Adipose tissue (tissue), 3 donors: ENCODE data around the gene RDX. TPM values are rescaled to one million over a fixed set of nuclear protein-coding genes. Genes with fewer than 3 reads are reported as not detected.
"Not testable (repeated sequence)": the region's sequence is repeated elsewhere in the genome, so short reads cannot be mapped to it uniquely, and the experiment has no call there.

ENCODE experiments used
- H3K27ac ChIP-seq: one replicate; pipeline ENCODE4 v1.5.1; 2013; ENCODE audit warnings: low read depth, low read length
- WGBS, 3 donors: extraction: QIAGEN DNeasy Blood & Tissue Kit; methylation state at CpG; one replicate each; pipeline ENCODE4 v1.1.7; 2013; 5-methylcytosine and 5-hydroxymethylcytosine counted together
- polyA plus RNA-seq, 3 donors: library from polyadenylated mRNA; stranded (reverse); fragments of 200-250 nt; gene quantifications; one replicate each; pipeline ENCODE4 v1.2.3, GENCODE V29; 2013
- donor health status: healthy with polysubstance abuse.
- donor health status: Bipolar disorder and iron deficiency.
- donor health status: healthy.

The RDX gene
- polyA plus RNA-seq, 3 donors, result 17.7 to 36.8 (median 36.6) TPM

DNA sequence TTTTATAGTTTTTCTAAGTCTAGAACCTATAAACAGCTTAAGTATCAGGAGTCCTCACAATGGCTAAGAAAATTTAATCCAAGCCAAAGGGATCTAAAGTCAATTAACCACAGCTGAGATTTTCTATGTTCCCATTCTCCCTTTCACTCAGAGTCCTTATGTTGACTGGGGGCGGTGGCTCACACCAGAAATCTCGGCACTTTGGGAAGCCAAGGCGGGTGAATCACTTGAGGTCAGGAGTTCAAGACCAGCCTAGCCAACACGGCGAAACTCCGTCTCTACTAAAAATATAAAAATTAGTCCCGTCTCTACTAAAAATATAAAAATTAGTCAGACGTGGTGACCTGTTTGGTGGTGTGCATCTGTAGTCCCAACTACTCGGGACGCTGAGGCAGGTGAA is 6.9 kb downstream of the RDX start:
- 82 to 90% (median 89%) methylated on average over 10 of the region's 10 CpGs for WGBS, 3 donors
- H3K27ac ChIP-seq, result no peak overlapping the region

DNA sequence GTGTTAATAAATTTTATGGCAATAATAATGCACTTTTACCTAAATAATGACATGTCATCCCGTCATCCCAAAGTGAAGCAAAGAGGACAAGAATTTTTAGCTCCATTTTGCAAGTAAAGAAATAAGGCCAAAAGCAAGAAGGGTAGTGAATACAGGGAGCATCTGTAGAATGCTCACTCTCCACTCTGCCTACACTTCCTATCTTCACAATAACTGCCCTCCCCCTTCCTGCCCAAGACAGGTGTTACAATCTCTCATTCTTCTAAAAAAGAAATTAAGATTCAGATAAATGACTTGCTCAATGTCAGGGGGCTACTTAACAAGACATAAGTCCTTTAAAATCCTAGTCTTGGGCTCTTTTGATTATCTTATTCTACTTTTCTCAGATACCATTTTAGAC is 8.9 kb downstream of the RDX start:
- WGBS, 3 donors, result 79 to 91% (median 87%) methylated on average over 1 of the region's 1 CpG
- H3K27ac ChIP-seq, result no peak overlapping the region

DNA sequence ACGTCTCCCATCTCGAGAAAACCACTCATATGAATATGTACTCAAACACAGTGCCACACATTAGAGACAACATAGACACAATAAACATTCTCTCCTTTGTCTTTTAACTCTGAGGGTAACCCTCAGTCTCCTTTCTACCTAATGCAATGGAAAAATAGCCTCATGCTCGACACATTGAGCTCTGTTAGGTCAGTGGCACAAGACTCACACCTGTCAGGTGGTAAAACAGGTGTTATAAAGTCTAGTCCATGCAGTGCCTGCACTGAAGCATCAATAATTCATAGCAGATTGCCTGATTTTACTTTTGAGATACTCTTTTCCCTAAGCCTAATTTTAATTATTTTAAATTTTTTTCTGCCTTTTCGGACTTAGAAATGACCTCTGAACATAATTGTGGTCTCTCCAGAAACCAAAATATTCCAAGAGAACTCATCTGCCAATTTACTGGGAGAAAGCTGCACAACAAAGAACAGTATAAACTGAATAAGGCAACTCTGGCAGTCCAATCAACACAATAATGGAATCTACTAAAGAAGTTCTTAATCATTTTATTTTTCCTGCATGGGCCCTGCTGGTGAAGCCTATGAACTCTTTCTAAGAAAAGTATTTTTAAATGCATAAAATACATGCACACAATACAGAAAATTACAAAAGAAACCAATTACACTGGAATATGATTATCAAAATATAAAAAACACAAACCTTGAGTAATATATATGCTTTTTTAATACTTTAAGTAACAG is 9.9 kb downstream of the RDX start:
- WGBS, 3 donors, result 50 to 79% (median 71%) methylated on average over 4 of the region's 4 CpGs
- no peak overlapping the region for H3K27ac ChIP-seq

DNA sequence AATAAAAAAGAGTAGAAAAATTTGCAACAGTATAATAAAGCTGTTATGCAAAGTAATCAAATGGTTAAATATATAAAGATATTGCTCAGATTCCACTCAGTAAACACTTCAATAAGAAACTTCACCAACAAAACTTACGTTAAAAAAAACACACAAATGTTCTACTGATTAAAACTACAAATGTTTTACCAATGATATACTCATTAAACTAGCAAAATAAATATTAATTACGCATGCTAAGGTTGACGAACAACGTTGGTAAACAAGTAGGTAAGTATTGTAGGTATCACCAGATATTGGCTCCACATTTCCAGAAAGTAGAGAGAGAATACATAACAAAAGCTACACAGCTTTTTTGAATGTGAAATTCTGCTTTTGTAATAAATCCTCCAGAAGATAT is 12.6 kb downstream of the RDX start:
- WGBS, 3 donors, result 30 to 88% (median 84%) methylated on average over 4 of the region's 4 CpGs
- H3K27ac ChIP-seq, result no peak overlapping the region

DNA sequence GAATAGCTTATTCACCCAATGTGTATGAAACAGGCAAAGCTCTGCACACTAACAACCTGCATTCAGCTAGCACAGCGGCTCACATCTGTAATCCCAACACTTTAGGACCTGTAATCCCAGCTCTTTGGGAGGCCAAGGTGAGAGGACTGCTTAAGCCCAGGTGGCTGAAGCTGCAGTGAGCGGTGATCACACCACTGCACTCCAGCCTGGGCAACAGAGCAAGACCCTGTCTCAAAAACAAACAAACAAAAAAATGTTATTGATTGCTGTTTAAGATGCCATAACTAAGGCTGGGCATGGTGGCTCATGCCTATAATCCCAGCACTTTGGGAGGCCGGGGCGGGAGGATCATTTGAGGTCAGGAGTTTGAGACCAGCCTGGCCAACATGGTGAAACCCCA is 15.8 kb downstream of the RDX start:
- 99 to 100% (median 100%) methylated on average over 4 of the region's 4 CpGs for WGBS, 3 donors
- H3K27ac ChIP-seq, result not testable (repeated sequence)

DNA sequence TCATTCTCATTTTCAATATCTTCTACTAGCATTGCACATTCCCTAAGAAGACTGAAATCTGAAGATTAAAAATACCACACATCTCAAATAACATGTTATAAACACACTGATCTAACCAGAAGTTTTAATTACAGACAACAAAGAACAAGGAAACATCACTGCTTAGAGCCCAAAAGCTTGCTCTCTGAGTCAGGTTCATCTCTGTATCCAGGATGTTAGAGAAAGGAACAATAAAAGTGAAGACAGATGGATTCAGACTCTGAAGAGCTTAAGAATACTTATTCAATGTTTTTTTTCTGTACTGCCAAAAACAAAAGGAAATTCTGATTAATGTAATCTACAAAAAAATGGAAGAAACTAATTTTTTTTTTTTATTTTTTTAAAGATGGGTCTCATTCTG is 16.5 kb downstream of the RDX start:
- H3K27ac ChIP-seq, result no peak overlapping the region

DNA sequence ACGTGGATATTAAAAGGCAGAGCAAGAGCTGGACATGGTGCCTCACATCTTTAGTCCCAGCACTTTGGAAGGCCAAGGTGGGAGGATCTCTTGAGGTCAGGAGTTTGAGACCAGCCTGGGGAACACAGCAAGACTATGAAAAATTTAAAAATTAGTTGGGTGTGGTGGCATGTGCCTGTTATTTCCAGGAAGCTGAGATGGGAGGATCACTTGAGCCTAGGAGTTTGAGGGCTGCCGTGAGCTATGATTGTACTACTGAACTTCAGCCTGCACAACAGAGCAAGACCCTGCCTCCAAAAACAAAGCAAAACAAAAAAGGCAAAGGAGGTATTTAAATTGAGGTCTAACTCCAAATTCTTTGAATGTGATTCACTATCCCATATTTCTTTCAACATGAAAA is 23.5 kb downstream of the RDX start:
- H3K27ac ChIP-seq, result no peak overlapping the region
- 86 to 91% (median 90%) methylated on average over 2 of the region's 2 CpGs for WGBS, 3 donors

DNA sequence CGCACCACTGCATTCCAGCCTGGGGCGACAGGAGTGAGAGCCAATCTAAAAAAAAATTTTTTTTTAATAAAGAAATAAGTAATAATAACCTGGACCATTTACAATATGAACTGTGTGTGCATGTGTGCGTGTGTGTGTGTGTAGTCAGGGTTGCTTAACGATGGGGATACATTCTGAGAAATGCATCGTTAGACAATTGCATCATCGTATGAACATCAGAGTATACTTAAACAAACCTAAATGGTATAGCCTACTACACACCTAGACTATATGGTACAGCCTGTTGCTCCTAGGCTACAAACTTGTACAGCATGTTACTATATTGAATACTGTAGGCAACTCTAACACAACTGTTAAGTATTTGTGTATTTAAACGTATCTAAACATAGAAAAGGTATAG is 26.4 kb downstream of the RDX start:
- no peak overlapping the region for H3K27ac ChIP-seq
- 92 to 96% (median 93%) methylated on average over 7 of the region's 7 CpGs for WGBS, 3 donors

DNA sequence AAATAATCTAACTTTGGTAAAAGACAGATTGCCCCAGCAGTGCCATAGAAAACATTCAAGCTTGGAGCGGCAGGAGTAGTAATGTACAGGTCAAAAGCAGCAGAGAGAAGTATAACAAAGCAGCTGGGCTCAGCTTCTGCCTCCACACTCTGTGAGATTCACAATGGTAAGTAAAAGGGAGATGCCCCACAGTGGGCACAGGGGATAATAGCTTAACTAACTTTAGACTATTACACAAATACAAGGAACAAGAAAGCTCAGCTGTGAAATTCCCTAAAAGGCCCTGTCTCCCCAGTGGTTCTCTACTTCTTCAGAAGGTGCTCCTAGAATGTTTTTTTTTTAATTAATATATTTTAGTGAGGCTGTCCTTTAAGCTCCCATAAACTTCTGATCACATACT is 28.0 kb downstream of the RDX start:
- 94 to 100% (median 100%) methylated on average over 1 of the region's 1 CpG for WGBS, 3 donors
- no peak overlapping the region for H3K27ac ChIP-seq

DNA sequence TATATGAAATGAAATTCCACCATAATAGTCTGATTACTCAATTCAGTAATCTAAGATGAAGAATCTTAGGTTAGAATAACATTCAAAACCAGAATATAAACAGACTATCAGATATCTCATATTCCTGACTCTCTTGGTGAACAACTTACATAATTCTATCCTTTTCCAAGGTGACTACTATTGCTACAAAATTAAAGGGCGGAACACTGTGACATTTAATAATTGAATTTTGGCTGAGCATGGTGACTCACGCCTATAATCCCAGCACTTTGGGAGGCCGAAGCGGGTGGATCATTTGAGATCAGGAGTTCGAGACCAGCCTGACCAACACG is 34.4 kb downstream of the RDX start:
- H3K27ac ChIP-seq, result no peak overlapping the region
- WGBS, 3 donors, result 97 to 98% (median 97%) methylated on average over 6 of the region's 6 CpGs

DNA sequence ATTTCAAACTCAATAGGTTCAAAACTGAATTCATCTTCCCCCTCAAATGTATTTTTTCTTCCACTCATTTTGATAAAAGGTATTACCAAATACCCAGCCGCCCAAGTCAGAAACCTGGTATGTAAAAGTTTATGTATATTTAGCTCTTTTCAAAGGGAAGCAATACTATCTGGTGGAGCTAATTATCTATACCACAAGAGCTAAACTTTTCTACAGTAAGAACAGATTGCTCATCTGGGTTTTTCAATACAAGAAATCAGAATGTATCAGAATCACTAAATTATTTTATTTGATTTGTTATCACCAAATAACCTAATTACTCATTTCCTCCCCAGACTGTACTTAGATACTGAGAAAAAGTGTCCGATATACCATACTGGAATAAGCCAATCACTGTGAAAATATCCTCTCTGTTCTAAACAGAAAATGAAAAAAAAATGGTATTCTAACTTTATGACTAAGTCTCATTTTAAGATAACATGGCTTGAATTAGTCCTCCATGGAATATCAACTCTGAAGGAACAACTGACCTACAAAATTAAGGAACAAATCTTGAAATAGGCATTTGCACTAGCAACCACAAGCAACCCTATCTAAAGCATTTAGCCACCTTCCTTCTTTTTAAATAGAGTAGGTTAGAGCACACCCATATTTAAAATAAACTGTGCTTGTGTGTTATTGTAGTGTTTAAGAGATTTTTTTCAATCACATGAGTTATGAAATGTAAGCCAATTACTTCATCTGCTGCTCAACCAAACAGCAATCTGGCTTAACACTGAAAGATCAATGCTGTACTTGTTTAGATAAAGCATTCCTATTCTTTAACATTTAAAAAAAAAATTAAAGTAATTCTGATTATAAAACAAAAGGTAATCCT is 35.0 kb downstream of the RDX start:
- no peak overlapping the region for H3K27ac ChIP-seq
- WGBS, 3 donors, result 95 to 99% (median 98%) methylated on average over 2 of the region's 2 CpGs

DNA sequence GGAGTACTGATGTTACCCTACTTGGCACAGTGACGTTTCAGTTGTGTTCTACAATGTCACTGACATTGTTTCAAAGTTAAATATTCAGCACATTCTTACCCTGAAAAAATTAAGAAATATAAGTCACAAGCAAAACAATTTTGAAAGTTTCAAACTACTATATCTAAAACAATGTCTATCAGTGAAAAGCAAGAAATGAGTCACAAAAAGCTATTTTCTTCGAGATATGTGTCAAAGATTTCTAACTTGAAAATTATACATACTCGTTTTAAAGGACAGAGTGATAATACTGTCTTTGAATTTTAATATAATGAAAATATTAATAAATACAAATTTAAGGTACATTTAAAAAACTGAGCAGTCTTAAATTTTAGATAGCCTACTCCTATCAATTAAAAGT is 42.9 kb downstream of the RDX start:
- 71 to 84% (median 82%) methylated on average over 3 of the region's 3 CpGs for WGBS, 3 donors
- H3K27ac ChIP-seq, result no peak overlapping the region

DNA sequence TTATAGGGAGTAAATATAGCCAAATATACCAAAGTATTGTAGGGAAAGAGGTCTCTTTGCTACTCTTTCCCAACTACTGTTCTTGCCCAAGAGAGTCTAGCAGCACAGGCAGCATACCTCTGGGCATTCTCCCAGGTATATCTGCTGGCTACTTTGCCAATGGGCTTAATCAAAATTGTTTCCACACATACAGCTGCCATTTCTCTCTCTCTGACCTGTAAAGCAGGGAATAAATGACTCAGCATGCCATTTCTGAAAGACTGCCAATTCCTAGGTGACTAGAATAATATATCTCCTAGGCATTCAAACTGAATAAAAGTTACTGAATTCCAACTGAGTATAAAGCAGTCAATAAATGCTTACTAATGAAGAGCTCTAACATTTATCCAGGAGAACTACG is 44.6 kb downstream of the RDX start:
- WGBS, 3 donors, result 14 to 57% (median 41%) methylated on average over 1 of the region's 1 CpG
- no peak overlapping the region for H3K27ac ChIP-seq

DNA sequence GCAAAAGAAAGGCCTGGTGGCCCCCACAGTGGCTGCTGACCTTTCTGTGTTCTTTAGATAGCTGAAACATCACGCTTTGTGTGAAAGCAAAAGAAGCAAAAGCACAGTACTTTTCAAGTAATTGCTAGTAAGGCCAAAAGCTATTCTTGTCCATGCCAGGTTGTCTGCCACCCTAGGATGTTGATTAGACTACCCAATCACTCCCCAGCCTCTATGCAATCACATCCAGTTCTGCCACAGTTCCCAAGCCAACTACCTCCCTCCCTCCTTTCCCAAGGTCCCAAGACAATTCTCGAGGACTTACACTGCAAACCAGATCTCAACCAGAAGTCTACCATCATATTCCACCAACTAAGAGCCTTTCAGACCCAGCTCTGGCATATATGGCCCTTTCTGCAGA is 46.2 kb downstream of the RDX start:
- 61 to 85% (median 84%) methylated on average over 2 of the region's 2 CpGs for WGBS, 3 donors

DNA sequence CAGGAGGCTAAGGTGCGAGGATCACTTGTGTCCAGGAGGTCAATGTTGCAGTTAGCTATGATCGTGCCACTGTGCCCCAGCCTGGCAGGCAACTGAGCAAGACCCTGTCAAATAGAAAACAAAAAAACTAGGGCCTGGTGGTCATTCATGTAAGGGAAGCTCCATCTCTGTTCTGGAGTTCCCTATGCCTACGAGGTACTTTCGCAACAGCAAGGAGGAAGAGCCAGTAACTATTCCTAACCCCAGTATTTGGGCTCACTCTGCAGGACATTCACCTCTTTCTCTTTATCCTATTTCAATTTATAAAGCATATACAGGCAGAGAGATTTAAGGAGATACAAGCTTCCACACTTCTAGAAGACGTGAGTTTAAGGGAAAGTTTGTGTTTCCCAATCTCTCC is 46.6 kb downstream of the RDX start:
- 84 to 92% (median 87%) methylated on average over 5 of the region's 5 CpGs for WGBS, 3 donors
- H3K27ac ChIP-seq, result no peak overlapping the region

More for the DNA sequence above, 46.2 kb downstream of the RDX start:
- H3K27ac ChIP-seq, result no peak overlapping the region

DNA sequence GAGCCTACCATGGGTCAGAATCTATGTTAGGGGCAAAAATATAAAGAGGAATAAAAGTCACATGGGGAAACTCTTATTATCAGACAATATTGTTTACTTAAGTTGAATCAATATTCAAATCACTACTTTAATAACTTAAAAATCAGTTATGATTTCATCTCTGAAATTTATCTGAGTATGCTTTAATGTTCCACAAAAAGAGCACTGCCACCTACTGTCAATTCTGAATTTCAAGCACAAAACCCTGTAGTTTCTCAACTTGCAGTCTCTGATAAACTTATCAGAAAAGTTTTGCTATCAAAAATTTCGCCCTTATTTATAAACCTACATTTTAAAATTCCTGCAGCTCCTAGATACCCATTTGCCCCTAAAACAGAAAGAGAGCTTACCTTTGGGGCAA is 47.3 kb downstream of the RDX start:
- no peak overlapping the region for H3K27ac ChIP-seq
- WGBS, 3 donors, result 46 to 89% (median 86%) methylated on average over 1 of the region's 1 CpG

DNA sequence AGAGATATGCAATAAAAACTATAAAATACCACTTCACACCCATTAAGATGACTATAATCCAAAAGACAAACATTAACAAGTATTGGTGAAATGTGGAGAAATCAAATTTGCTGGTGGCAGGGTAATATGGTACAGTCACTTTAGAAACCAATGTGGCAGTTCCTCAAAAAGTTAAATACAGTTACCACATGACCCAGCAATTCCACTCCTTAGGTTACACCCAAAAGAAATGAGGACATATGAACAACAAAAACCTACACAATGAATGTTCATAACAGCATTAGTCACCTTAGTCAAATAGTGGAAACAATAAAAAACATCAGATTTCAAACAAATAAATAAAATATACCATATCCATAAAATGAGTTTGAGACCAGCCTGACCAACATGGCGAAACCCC is 52.6 kb downstream of the RDX start:
- no peak overlapping the region for H3K27ac ChIP-seq
- 92 to 100% (median 98%) methylated on average over 1 of the region's 1 CpG for WGBS, 3 donors

DNA sequence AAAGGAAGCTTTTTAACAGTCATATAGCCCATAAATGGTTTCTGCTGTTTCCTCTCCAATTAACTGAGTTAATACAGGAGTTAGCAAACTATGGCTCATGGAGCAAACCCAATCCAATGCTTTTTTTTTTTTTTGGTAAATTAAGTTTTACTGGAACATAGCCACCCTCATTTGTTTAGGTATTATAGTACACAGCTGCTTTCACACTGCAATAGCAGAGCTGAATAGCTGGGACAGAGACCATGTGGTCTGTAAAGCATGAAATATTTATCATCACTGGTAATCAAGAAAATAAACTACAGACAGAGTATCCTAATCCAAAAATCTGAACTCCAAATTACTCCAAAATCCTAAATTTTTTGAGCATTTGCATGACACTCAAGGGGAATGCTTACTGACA is 53.7 kb downstream of the RDX start:
- H3K27ac ChIP-seq, result no peak overlapping the region

DNA sequence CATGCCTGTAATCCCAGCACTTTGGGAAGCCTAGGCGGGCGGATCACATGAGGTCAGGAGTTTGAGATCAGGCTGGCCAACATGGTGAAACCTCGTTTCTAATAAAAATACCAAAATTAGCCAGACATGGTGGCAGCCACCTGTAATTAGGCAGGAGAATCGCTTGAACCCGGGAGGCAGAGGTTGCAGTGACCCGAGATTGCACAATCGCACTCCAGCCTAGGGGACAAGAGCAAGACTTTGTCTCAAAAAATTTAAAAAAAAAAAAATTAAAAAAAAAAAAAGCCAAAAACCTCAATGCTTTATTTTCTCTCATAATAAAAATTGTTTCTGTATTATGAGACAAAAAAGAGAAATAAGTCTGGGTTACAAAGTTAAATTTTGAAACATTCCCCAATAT is 54.2 kb downstream of the RDX start:
- H3K27ac ChIP-seq, result no peak overlapping the region
- 93 to 95% (median 93%) methylated on average over 7 of the region's 7 CpGs for WGBS, 3 donors

DNA sequence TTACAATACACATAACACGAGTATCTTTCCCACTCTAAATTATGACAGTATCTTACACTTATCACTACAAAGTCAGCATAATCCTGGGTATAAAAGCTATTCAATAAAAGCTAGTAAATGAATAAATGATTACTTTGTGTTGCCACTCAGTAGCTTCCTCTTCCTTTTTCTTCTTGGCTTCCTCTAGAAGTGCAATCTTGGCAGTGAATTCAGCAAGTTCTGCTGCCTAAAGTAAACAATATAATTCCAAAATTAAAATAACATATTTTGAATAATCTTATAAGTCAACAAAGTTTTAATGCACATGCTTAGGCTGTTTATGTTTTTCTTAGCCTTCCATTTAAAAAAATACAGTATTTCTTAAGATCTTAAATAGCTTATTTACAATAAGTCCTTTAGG is 60.4 kb downstream of the RDX start:
- H3K27ac ChIP-seq, result no peak overlapping the region
- WGBS, 3 donors, result 34 to 80% (median 78%) methylated on average over 1 of the region's 1 CpG
